Stimulated activated CD4-positive, alpha-beta T cell treated with anti-CD3 and anti-CD28 coated beads, Interleukin-1b, Interleukin-23, amount 100 ng/mL, for 1 hour (primary cell): Measurements from ENCODE around the gene HHAT.
"Not testable (repeated sequence)": the region's sequence is repeated elsewhere in the genome, so short reads cannot be mapped to it uniquely, and the experiment has no call there.

Experiments used
- DNase-seq, 2 donors: peaks; one replicate each; pipeline ENCODE4 v3.0.0-alpha.2; 2020; ENCODE audit warnings: low read depth in 2 of 2

HHAT gene

GRCh38 chr1:210647406-210648333, 319.0 kb downstream of the HHAT start:
- DNase-seq, result no peak

- DNase-seq, result no peak
Observed at GRCh38 chr1:210648588-210649269, 320.0 kb downstream of the HHAT start.

- no peak for DNase-seq
Observed at GRCh38 chr1:210650403-210650802, 321.7 kb downstream of the HHAT start.

- DNase-seq, result no peak
Observed at GRCh38 chr1:210652329-210652954, 323.7 kb downstream of the HHAT start.

- DNase-seq, result no peak
Observed at GRCh38 chr1:210653771-210654170, 325.1 kb downstream of the HHAT start.

- no peak for DNase-seq
Observed at GRCh38 chr1:210654176-210654981, 325.7 kb downstream of the HHAT start.

GRCh38 chr1:210655511-210655910, 326.8 kb downstream of the HHAT start:
- DNase-seq, result no peak

GRCh38 chr1:210657806-210658205, 329.1 kb downstream of the HHAT start:
- no peak for DNase-seq

GRCh38 chr1:210661520-210661919, 332.8 kb downstream of the HHAT start:
- DNase-seq, result not testable (repeated sequence)

- no peak for DNase-seq
Observed at GRCh38 chr1:210662291-210663050, 333.8 kb downstream of the HHAT start.

GRCh38 chr1:210663730-210664573, 335.2 kb downstream of the HHAT start:
- no peak for DNase-seq

GRCh38 chr1:210669951-210670350, 341.2 kb downstream of the HHAT start:
- DNase-seq, result no peak

GRCh38 chr1:210674151-210674550, 345.4 kb downstream of the HHAT start:
- no peak for DNase-seq

GRCh38 chr1:210676539-210676938, 347.8 kb downstream of the HHAT start:
- no peak for DNase-seq

- DNase-seq, result no peak
Observed at GRCh38 chr1:210677533-210677932, 348.8 kb downstream of the HHAT start.

GRCh38 chr1:210678306-210678705, 349.6 kb downstream of the HHAT start:
- DNase-seq, result no peak

GRCh38 chr1:210681158-210681557, 352.5 kb downstream of the HHAT start:
- DNase-seq, result no peak

GRCh38 chr1:210683403-210684047, 354.8 kb downstream of the HHAT start:
- DNase-seq, result no peak

- DNase-seq, result no peak
Observed at GRCh38 chr1:210684466-210685294, 356.0 kb downstream of the HHAT start.
